ENCODE results near the gene DPP6. TPM values are rescaled to one million over a fixed set of nuclear protein-coding genes. Genes with fewer than 3 reads are reported as not detected.
A peak's percentile ranks its signal among the peaks of the same experiment; 100 is the strongest.
"Not testable (repeated sequence)": the region's sequence is repeated elsewhere in the genome, so short reads cannot be mapped to it uniquely, and the experiment has no call there.

The DPP6 gene
- total RNA-seq = not detected in 2 replicates

DNA sequence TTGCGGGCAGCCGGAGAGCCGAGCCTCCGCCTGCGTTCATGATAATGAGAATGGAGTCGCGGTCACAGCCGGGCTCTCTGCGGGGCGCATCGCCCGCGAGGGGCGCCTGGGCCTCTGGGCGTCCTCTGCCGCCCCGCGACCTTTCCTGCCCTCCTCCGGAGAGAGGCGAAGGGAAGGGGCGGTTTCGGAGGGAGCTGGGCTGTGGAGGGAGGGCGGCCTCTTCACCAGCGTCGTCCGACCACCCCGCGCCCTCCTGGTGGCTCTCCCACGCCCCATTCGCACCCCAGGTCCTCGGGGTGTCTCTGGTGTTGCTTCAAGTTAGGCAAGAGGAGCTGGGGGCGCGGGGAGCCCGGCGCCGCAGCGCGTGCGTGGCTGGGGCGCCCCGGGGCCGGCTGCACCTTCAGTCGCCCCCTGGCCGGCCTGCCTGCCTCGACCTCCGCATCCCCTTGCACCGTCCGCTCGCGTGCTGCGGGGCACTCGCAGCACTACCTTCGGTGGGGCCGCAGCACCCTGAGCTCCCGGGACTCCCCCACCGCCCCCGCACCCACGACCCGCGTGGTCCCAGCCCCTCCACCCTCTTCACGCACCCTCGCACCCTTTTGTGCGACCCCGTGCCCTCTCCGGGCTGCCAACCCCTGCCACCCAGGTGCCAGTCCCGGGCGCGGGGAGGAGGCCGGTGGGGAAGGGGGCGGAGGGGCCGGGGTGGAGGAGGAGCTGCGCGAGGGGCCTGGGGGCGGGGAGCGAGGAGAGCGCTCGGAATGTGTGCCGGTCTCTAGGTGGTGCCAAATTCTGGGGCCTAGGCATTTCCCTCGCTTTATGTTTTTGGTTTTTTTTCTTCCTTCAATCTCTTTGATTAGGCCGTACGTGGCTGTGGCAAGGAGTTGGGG is at the start of gene DPP6:
DPP6 (plus strand) TSS at position 756 of the 887 bp plus-strand sequence.
- H3K9me3 Mint-ChIP-seq; H3K4me3 Mint-ChIP-seq; ATAC-seq (ENCODE audit: low read depth); POLR2A ChIA-PET; H3K36me3 Mint-ChIP-seq (ENCODE audit: low read depth); intact Hi-C loops (cut with micrococcal nuclease); DNase-seq; H3K27ac Mint-ChIP-seq; H3K4me1 Mint-ChIP-seq; CTCF ChIA-PET; H3K27me3 Mint-ChIP-seq: not testable (repeated sequence)

DNA sequence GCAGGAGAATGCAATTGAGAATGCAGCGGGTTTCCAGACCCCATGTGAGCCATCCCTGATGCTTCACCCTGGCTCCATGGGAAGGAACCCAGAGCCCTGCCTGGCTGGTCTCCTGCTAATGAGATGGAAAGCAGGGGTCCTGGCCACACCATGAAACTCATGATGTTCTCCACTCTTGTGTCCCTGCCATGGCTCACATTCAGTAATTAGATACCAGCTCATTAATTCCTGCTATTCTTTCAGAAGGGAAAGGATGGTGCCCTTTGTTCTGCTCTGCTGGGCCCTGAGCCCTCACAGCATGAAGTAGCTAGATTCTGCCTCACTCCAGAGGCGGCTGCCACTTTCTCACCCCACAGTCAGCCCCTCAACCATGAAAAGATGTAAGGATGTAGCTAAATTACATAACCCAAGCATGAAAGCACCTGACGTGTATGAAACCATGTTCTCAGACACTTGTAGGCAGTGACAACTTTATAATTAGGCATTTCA is 42.7 kb upstream of the DPP6 start:
- H3K27ac Mint-ChIP-seq; H3K9me3 Mint-ChIP-seq; H3K4me3 Mint-ChIP-seq; ATAC-seq (ENCODE audit: low read depth); H3K36me3 Mint-ChIP-seq (ENCODE audit: low read depth); POLR2A ChIA-PET; DNase-seq; intact Hi-C loops (cut with micrococcal nuclease); H3K4me1 Mint-ChIP-seq; CTCF ChIA-PET; H3K27me3 Mint-ChIP-seq: not testable (repeated sequence)

DNA sequence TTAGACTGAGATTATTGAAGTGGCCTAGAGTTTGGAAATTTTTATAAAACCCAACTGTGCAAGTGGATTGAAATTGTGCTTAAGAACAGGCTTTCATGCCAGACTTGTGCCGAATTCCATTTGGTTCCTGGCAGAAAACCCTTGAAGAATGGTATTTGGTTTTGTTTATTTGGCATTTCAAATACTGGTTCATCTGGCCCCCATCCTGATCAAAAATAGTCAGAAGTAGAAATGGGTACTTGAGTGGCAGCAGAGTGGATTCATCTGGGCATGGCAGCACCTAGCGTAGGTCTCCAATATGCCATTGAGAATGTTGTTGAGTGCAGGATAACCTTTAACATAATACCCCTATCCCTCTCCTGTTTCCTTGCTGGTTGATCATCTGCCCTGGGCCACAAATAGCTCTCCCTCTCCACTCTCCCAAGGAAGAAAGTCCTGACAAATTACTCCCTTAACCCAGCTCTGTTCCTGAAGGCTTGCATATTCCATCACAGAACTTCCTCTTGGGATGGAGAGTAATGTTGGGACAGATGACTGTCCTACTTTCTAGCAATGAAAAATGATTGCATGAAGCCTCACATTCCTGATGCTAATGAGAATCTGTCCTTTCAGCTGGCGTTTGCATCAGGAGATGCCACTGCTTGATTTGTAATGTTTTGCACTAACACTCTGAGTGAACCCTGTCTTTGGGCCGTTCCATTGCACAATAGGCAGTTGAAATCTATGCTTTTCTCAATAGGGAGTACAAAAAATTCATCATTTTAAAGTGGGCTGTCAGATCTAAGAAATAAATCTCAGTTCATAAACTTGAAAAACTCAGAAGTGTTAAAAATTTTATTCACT is 41.3 kb upstream of the DPP6 start:
- H3K27me3 Mint-ChIP-seq; H3K27ac Mint-ChIP-seq; H3K9me3 Mint-ChIP-seq; H3K4me3 Mint-ChIP-seq; DNase-seq; H3K36me3 Mint-ChIP-seq (ENCODE audit: low read depth); H3K4me1 Mint-ChIP-seq; intact Hi-C loops (cut with micrococcal nuclease); ATAC-seq (ENCODE audit: low read depth); POLR2A ChIA-PET; CTCF ChIA-PET: not testable (repeated sequence)

DNA sequence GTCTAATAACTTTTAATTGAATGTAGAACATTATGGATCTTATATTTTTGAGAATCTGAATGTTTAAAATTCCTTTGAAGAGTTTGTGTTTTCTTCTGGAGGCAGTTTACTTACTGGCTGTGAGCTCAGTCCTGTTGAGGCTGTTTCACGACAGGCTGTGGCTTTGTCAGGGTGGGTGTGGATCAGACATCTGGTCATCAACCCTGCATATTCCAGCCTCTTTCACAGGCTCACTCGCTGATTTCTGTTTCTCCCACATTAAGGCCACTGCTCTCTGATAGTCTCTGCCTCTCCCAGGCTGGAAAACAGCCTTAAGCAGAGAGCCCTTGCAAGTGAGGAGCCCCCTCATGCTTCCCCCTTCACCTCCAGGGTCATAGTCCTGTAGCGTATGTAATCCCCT is 39.4 kb upstream of the DPP6 start:
- ATAC-seq (ENCODE audit: low read depth); H3K9me3 Mint-ChIP-seq; H3K36me3 Mint-ChIP-seq (ENCODE audit: low read depth); H3K4me3 Mint-ChIP-seq; DNase-seq; POLR2A ChIA-PET; H3K27me3 Mint-ChIP-seq; H3K4me1 Mint-ChIP-seq; CTCF ChIA-PET; H3K27ac Mint-ChIP-seq; intact Hi-C loops (cut with micrococcal nuclease): not testable (repeated sequence)

DNA sequence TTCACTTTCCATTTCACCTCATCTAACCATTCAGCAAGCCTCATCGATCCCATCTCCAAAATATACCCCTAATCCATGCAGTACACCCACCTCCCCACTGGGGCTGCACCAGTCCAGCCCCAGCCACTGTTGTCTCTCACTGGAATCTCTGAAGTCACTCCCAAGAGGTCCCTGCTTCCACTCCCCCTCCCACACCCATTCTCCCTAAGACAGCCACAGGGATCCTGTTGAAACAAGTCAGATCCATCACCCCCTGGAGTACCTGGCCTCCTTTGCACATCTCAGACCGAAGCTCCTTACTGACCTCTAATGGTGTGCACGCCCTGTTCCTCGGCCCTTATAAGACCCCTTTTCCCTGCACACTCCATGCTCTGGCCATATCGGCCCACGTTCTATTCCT is 36.6 kb upstream of the DPP6 start:
- H3K27ac Mint-ChIP-seq; H3K4me1 Mint-ChIP-seq; POLR2A ChIA-PET; CTCF ChIA-PET; H3K4me3 Mint-ChIP-seq; intact Hi-C loops (cut with micrococcal nuclease); H3K36me3 Mint-ChIP-seq (ENCODE audit: low read depth); ATAC-seq (ENCODE audit: low read depth); H3K27me3 Mint-ChIP-seq; DNase-seq; H3K9me3 Mint-ChIP-seq: not testable (repeated sequence)

DNA sequence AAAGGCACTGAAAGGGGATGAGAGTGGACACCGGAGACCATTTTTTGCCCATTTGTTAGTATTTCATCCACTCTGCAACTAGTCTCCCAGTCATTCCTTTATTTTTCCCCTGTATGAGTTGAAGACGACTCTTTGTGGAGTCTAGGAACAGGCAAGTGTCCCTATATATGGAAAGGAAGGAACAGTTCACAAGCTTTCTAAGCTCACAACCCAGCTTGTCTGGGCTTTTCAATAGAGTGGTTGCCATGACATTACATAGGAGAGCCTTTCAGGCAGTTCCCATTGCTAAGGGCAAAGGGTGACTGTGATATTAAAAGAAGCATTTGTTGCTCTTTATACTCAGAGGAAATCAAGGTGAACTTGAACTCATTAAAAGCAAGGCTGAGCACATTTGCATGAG is 33.8 kb upstream of the DPP6 start:
- H3K4me3 Mint-ChIP-seq; H3K27ac Mint-ChIP-seq; ATAC-seq (ENCODE audit: low read depth); H3K36me3 Mint-ChIP-seq (ENCODE audit: low read depth); POLR2A ChIA-PET; CTCF ChIA-PET; DNase-seq; intact Hi-C loops (cut with micrococcal nuclease); H3K4me1 Mint-ChIP-seq; H3K9me3 Mint-ChIP-seq; H3K27me3 Mint-ChIP-seq: not testable (repeated sequence)

DNA sequence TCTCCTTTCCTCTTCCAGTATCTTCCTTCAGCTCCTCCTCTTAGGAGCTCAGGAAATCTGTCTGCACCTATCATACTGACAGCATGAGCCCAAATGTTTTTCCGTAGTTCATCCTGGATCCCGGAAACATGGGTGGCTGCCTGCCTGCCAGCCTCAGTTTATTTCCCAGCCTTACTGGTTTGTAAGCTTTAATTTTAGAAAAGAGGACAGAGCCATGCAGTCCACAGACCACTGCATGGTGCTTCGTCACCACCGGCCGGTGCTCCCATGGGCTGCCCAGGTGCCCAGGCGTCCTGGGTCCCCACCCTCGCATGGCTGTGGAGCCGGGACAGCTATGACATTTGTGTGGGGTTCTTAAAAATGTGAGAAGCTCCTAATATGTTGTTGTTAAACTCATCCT is 24.4 kb upstream of the DPP6 start:
- H3K27me3 Mint-ChIP-seq; DNase-seq; H3K27ac Mint-ChIP-seq; POLR2A ChIA-PET; intact Hi-C loops (cut with micrococcal nuclease); CTCF ChIA-PET; H3K36me3 Mint-ChIP-seq (ENCODE audit: low read depth); ATAC-seq (ENCODE audit: low read depth); H3K4me1 Mint-ChIP-seq; H3K9me3 Mint-ChIP-seq; H3K4me3 Mint-ChIP-seq: not testable (repeated sequence)

DNA sequence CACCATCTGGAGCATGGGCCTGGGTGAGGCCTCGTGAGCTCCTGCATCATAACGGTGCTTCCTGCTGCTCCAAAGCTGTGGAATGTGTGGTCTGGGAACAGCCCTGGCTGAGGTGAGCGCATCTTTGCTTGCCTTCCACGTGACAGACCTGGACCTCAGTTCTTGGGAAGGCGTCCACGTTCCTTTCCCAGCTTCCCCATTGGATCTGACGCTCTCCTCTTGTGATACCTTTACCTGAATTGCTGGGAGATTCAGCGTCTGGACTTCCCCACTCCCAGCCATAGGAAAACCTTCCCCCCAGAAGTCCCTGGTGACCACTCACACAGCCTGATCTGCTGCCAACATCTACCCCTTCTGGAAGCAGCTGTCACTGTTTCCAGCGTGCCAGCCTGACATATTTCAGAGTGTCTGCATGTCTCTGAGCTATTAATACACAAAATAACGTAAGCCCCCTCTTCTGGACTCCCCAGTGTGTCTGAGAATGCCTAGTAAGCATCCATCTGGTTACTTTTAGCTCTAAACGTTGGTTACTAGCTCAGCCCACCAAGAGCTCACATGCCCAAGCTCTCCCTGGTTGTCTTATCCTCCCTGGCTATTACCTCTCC is 21.6 kb upstream of the DPP6 start:
- CTCF ChIA-PET; DNase-seq; H3K27ac Mint-ChIP-seq; H3K9me3 Mint-ChIP-seq; ATAC-seq (ENCODE audit: low read depth); POLR2A ChIA-PET; H3K4me3 Mint-ChIP-seq; H3K27me3 Mint-ChIP-seq; H3K36me3 Mint-ChIP-seq (ENCODE audit: low read depth); H3K4me1 Mint-ChIP-seq; intact Hi-C loops (cut with micrococcal nuclease): not testable (repeated sequence)

DNA sequence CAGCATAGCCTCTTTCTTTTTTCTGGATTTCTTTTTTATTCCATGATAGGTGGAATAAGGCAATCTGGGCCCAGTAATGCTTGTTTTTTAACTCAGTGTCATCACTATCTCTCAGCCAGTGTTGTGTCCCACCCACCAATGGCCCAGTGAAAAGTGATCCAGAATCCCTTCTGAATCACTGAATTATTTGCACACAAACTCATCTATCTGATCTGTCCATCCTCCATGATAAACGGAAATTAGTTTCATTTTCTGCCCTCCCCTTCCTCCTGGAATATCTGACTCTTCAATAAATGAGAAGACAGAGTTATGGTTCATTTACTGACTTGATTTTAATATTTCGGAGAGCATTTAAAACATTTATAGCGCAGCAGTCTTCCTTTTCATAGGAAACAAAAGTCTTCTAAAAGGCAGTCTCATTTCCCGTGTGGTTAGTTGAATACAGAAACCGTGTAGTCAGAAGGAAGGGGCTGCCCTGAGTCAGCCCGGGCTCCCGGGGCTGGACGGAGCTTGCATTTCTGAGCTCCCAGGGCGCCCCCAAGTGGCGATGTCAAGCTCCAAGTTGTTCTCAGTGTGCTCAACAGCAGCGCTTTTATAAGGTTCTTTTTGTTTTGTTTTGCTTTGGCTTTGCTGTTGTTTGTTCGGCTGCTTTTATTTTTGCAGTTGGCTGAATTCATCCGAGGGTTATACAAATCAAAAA is 12.6 kb upstream of the DPP6 start:
- intact Hi-C loops (cut with micrococcal nuclease); H3K4me3 Mint-ChIP-seq; H3K4me1 Mint-ChIP-seq; H3K36me3 Mint-ChIP-seq (ENCODE audit: low read depth); H3K27me3 Mint-ChIP-seq; H3K9me3 Mint-ChIP-seq; POLR2A ChIA-PET; DNase-seq; CTCF ChIA-PET; H3K27ac Mint-ChIP-seq: not testable (repeated sequence)
- ATAC-seq (ENCODE audit: low read depth) = peak; percentile 31

DNA sequence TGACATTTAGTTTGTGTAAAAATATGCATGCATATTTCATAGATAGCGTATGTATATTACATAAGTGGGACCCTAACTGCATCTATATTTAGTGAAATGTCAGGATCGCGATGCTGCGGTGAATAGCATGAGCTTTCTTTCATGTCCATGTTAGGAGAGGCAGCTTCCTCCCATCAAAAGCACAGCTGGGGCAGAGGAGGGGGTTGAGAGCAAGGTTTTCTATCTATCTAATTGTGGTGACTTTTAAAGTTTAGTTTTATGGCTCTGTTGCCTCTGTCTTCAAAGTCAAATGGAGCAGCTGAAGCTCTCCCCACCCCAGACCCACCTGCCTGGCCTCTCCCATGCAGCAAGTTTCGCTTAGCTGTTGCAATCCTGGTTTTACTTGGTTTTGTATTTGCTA is 1.8 kb upstream of the DPP6 start:
- intact Hi-C loops (cut with micrococcal nuclease); H3K4me3 Mint-ChIP-seq; H3K36me3 Mint-ChIP-seq (ENCODE audit: low read depth); H3K4me1 Mint-ChIP-seq; H3K27me3 Mint-ChIP-seq; ATAC-seq (ENCODE audit: low read depth); H3K9me3 Mint-ChIP-seq; H3K27ac Mint-ChIP-seq; DNase-seq; POLR2A ChIA-PET; CTCF ChIA-PET: not testable (repeated sequence)

DNA sequence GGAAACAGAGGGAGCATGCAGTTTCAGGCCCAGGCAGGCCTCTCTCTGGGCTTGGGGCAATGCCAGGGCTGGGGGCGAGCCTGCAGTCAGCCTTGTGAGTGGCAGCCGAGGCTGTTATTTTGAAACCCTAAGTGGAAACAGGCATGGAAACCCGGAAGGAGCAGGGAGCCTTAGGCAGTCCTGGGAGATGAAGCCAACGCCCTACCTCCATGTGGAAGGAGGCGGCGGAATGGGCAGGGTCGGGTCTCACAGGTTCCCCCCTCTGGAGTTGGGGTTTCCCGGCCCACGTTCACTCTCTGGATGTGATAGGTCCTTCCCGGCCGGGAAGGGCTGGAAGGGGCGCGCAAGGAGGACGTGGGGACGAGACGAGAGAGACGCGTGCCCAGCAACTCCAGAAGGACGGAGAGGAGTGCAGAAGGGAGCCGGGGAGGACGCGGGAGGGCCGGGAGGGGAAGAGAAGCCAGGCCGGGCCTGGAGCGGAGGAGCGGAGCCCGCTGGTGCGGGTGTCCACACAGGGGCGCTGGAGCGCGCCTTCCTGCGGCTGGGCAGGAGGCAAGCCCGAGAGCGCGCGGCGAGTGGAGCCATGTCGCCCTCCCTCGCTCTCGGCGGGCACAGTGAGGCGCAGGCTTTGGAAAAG is 1.1 kb upstream of the DPP6 start:
- POLR2A ChIA-PET; H3K27me3 Mint-ChIP-seq; H3K36me3 Mint-ChIP-seq (ENCODE audit: low read depth); H3K4me3 Mint-ChIP-seq; H3K27ac Mint-ChIP-seq; CTCF ChIA-PET; intact Hi-C loops (cut with micrococcal nuclease); DNase-seq; H3K4me1 Mint-ChIP-seq; ATAC-seq (ENCODE audit: low read depth); H3K9me3 Mint-ChIP-seq: not testable (repeated sequence)

Measured in activated B cell treated with CpG ODN at 0.5 μM for 24 hours (primary cell).